K562 (cell line): ENCODE data around the gene SRGAP2B.
"Not testable (repeated sequence)": the region's sequence is repeated elsewhere in the genome, so short reads cannot be mapped to it uniquely, and the experiment has no call there.

ENCODE experiments used
- FOXJ2 ChIP-seq: fragments of 200-800 bp; sonication (Bioruptor generic); IDR thresholded peaks from 2 replicates; pipeline ENCODE4 v1.6.1; 2016; ENCODE audit warnings: missing genetic modification characterization, missing compliant biosample characterization
- POLR2AphosphoS5 ChIP-seq: IDR thresholded peaks from 2 replicates; pipeline ENCODE4 v1.6.1; 2011; ENCODE audit warnings: mild to moderate bottlenecking, low read depth, low read length, moderate library complexity; ENCODE audit not compliant: control insufficient read depth, insufficient read depth
- SMAD2 ChIP-seq: fragments of 150-350 bp; IDR thresholded peaks from 2 replicates; pipeline ENCODE4 v1.6.1; 2014; ENCODE audit warnings: low read depth, mild to moderate bottlenecking, low read length
- ZNF79 ChIP-seq: fragments of 250-450 bp; sonication (Bioruptor Pico); IDR thresholded peaks from 2 replicates; pipeline ENCODE4 v1.4.0; 2020; ENCODE audit warnings: low read depth, mild to moderate bottlenecking, moderate library complexity
- TF ChIP-seq, protein P1 (sequence below): fragments of 450-650 bp; IDR thresholded peaks from 2 replicates; pipeline ENCODE4 v1.7.1; 2018; ENCODE audit warnings: mild to moderate bottlenecking, low read depth; ENCODE audit not compliant: partially characterized antibody
- TF ChIP-seq, protein P2 (sequence below): sonication (generic); formaldehyde crosslinking; IDR thresholded peaks from 2 replicates; pipeline ENCODE4 v1.8.1; 2022; ENCODE audit warnings: missing genetic modification reagents

DNA sequence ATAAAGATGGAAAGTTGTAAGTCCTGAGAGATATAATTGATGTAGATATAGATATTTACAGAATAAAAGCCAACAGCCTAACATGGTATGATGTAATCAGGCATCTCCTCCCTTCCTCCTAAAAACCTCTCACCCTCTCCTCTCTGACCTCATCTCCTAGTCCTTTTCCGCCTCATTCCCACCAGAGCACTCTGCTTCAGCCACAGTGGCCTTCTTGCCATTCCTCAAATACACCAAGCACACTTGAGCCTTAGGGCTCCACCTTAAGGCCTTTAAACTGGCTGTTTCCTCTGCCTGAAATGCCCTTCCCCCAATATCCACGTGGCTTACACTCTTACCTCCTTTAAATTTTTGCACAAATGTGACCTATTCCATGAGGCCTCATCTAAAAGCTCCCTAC lies 75.4 kb downstream of the SRGAP2B start:
- TF ChIP-seq, protein P1, sequence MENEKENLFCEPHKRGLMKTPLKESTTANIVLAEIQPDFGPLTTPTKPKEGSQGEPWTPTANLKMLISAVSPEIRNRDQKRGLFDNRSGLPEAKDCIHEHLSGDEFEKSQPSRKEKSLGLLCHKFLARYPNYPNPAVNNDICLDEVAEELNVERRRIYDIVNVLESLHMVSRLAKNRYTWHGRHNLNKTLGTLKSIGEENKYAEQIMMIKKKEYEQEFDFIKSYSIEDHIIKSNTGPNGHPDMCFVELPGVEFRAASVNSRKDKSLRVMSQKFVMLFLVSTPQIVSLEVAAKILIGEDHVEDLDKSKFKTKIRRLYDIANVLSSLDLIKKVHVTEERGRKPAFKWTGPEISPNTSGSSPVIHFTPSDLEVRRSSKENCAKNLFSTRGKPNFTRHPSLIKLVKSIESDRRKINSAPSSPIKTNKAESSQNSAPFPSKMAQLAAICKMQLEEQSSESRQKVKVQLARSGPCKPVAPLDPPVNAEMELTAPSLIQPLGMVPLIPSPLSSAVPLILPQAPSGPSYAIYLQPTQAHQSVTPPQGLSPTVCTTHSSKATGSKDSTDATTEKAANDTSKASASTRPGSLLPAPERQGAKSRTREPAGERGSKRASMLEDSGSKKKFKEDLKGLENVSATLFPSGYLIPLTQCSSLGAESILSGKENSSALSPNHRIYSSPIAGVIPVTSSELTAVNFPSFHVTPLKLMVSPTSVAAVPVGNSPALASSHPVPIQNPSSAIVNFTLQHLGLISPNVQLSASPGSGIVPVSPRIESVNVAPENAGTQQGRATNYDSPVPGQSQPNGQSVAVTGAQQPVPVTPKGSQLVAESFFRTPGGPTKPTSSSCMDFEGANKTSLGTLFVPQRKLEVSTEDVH = not testable (repeated sequence)
- TF ChIP-seq SMAD2; POLR2AphosphoS5; FOXJ2 (tag); ZNF79: not testable (repeated sequence)
- TF ChIP-seq, protein P2, sequence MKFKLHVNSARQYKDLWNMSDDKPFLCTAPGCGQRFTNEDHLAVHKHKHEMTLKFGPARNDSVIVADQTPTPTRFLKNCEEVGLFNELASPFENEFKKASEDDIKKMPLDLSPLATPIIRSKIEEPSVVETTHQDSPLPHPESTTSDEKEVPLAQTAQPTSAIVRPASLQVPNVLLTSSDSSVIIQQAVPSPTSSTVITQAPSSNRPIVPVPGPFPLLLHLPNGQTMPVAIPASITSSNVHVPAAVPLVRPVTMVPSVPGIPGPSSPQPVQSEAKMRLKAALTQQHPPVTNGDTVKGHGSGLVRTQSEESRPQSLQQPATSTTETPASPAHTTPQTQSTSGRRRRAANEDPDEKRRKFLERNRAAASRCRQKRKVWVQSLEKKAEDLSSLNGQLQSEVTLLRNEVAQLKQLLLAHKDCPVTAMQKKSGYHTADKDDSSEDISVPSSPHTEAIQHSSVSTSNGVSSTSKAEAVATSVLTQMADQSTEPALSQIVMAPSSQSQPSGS = not testable (repeated sequence)
